ENCODE results near the gene NFIC. TPM values are rescaled to one million over a fixed set of nuclear protein-coding genes. Genes with fewer than 3 reads are reported as not detected.

NFIC gene
- total and polyA plus RNA-seq, 3 donors from 2014 or later = 56.5 to 127 (median 113) TPM

- intact Hi-C loops (cut with DNase I; ENCODE audit: low total_unique reads) = no loop called here
Observed at GRCh38 chr19:3517638-3518037, 151.3 kb downstream of the NFIC start.

GRCh38 chr19:3518255-3518654 is 151.9 kb downstream of the NFIC start:
- Histone ChIP-seq H3K27ac (no peak overlapping the region), H3K36me3 (ENCODE audit: low read depth, missing control alignments) (no peaks in the 10 kb centered on the region), H3K4me1 (peaks cover 31% of the 10 kb centered on the region), H3K9me3 (no peaks in the 10 kb centered on the region), H3K27me3 (no peaks in the 10 kb centered on the region), H3K4me3 (no peak overlapping the region)
- intact Hi-C loops (cut with DNase I; ENCODE audit: low total_unique reads) = no loop called here
- WGBS, 2 donors = 86 to 88% methylated on average over 10 of the region's 10 CpGs
- DNase-seq = no peak
- TF ChIP-seq CTCF (IDR thresholded peaks at IDR 0.05) (no peak), POLR2A (IDR thresholded peaks at IDR 0.05) (no peak)

More at GRCh38 chr19:3517638-3518037, 151.3 kb downstream of the NFIC start:
- no peaks in the 10 kb centered on the region for H3K9me3 ChIP-seq
- no peaks in the 10 kb centered on the region for H3K36me3 ChIP-seq (ENCODE audit: low read depth, missing control alignments)
- H3K4me3 ChIP-seq = no peak overlapping the region
- no peak overlapping the region for H3K27ac ChIP-seq
- H3K4me1 ChIP-seq = peaks cover 37% of the 10 kb centered on the region
- TF ChIP-seq CTCF (IDR thresholded peaks at IDR 0.05) = no peak
- DNase-seq = no peak
- 76 to 79% methylated on average over 2 of the region's 2 CpGs for WGBS, 2 donors
- no peaks in the 10 kb centered on the region for H3K27me3 ChIP-seq

- Histone ChIP-seq H3K27ac (no peak overlapping the region), H3K4me3 (no peak overlapping the region), H3K4me1 (peaks cover 27% of the 10 kb centered on the region), H3K9me3 (no peaks in the 10 kb centered on the region), H3K36me3 (ENCODE audit: low read depth, missing control alignments) (no peaks in the 10 kb centered on the region), H3K27me3 (no peaks in the 10 kb centered on the region)
- DNase-seq = no peak
- WGBS, 2 donors = 86 to 94% methylated on average over 2 of the region's 2 CpGs
- intact Hi-C loops (cut with DNase I; ENCODE audit: low total_unique reads) = no loop called here
- TF ChIP-seq POLR2A (IDR thresholded peaks at IDR 0.05) (no peak), CTCF (IDR thresholded peaks at IDR 0.05) (no peak)
Observed at GRCh38 chr19:3518659-3519058, 152.3 kb downstream of the NFIC start.

Small RNA genes lying within 50 kb of the gene (small RNA-seq; reads per million reads assigned to genes)
- gene AC005514.1 = 0 reads per million in 2 donors

Other genes with a start within 250 kb of the NFIC start
- gene GNA15, start 230.6 kb upstream of the NFIC start, total RNA-seq = 1 to 10 TPM; 2.5 to 3.6 TPM
- gene GNA15, start 230.6 kb upstream of the NFIC start, polyA plus RNA-seq (ENCODE audit: insufficient read depth, low read depth, low replicate concordance) = 4.0 TPM
- gene S1PR4, start 187.8 kb upstream of the NFIC start, total RNA-seq = under 1 TPM; 0.39 to 0.81 TPM
- 0.61 TPM for gene S1PR4, start 187.8 kb upstream of the NFIC start, polyA plus RNA-seq (ENCODE audit: insufficient read depth, low read depth, low replicate concordance)
- gene NCLN, start 180.7 kb upstream of the NFIC start, total RNA-seq = 10 to 100 TPM; 65.3 to 65.5 TPM
- gene NCLN, start 180.7 kb upstream of the NFIC start, polyA plus RNA-seq (ENCODE audit: insufficient read depth, low read depth, low replicate concordance) = 50.2 TPM
- 1 to 10 TPM; 3.1 to 8.7 TPM for gene CELF5, start 141.9 kb upstream of the NFIC start, total RNA-seq
- 6.6 TPM for gene CELF5, start 141.9 kb upstream of the NFIC start, polyA plus RNA-seq (ENCODE audit: insufficient read depth, low read depth, low replicate concordance)
- 1 to 10 TPM; 1.3 to 3.1 TPM for gene SMIM24, start 113.9 kb downstream of the NFIC start, total RNA-seq
- 10.1 TPM for gene SMIM24, start 113.9 kb downstream of the NFIC start, polyA plus RNA-seq (ENCODE audit: insufficient read depth, low read depth, low replicate concordance)
- gene SMIM44, start 116.9 kb downstream of the NFIC start, total RNA-seq = not detected
- gene SMIM44, start 116.9 kb downstream of the NFIC start, polyA plus RNA-seq (ENCODE audit: insufficient read depth, low read depth, low replicate concordance) = not detected
- 10 to 100 TPM; 23.5 to 29.1 TPM for gene DOHH, start 134.1 kb downstream of the NFIC start, total RNA-seq
- 10.7 TPM for gene DOHH, start 134.1 kb downstream of the NFIC start, polyA plus RNA-seq (ENCODE audit: insufficient read depth, low read depth, low replicate concordance)
- 10 to 100 TPM; 91.2 to 95.1 TPM for gene FZR1, start 139.7 kb downstream of the NFIC start, total RNA-seq
- 123 TPM for gene FZR1, start 139.7 kb downstream of the NFIC start, polyA plus RNA-seq (ENCODE audit: insufficient read depth, low read depth, low replicate concordance)
- 10 to 100 TPM; 35.8 to 55.9 TPM for gene TEKTIP1, start 172.6 kb downstream of the NFIC start, total RNA-seq
- 68.2 TPM for gene TEKTIP1, start 172.6 kb downstream of the NFIC start, polyA plus RNA-seq (ENCODE audit: insufficient read depth, low read depth, low replicate concordance)
- 10 to 100 TPM; 83.9 to 95.1 TPM for gene MFSD12, start 191.0 kb downstream of the NFIC start, total RNA-seq
- gene MFSD12, start 191.0 kb downstream of the NFIC start, polyA plus RNA-seq (ENCODE audit: insufficient read depth, low read depth, low replicate concordance) = 32.8 TPM
- gene HMG20B, start 206.4 kb downstream of the NFIC start, total RNA-seq = 100 to 1,000 TPM; 108 to 129 TPM
- 66.2 TPM for gene HMG20B, start 206.4 kb downstream of the NFIC start, polyA plus RNA-seq (ENCODE audit: insufficient read depth, low read depth, low replicate concordance)
- under 1 TPM; 0.50 to 0.87 TPM for gene GIPC3, start 218.9 kb downstream of the NFIC start, total RNA-seq
- 1.5 TPM for gene GIPC3, start 218.9 kb downstream of the NFIC start, polyA plus RNA-seq (ENCODE audit: insufficient read depth, low read depth, low replicate concordance)
- 1 to 10 TPM; 1.3 to 3.2 TPM for gene TBXA2R, start 240.3 kb downstream of the NFIC start, total RNA-seq
- 1.8 TPM for gene TBXA2R, start 240.3 kb downstream of the NFIC start, polyA plus RNA-seq (ENCODE audit: insufficient read depth, low read depth, low replicate concordance)